GM19397 (cell line): Measurements from ENCODE around the gene MS4A4A.
"Not testable (repeated sequence)": the region's sequence is repeated elsewhere in the genome, so short reads cannot be mapped to it uniquely, and the experiment has no call there.

Source experiments
- ATAC-seq: cut with Tn5 transposase; IDR thresholded peaks from one replicate; pipeline ENCODE4 v1.9.1; 2021; ENCODE audit warnings: mild to moderate bottlenecking, moderate library complexity; ENCODE audit not compliant: unreplicated experiment

MS4A4A gene

GRCh38 chr11:60301178-60301577, 20.7 kb downstream of the MS4A4A start:
- ATAC-seq: no peak

- ATAC-seq: not testable (repeated sequence)
Observed at GRCh38 chr11:60301884-60302283, 21.4 kb downstream of the MS4A4A start.

DNA sequence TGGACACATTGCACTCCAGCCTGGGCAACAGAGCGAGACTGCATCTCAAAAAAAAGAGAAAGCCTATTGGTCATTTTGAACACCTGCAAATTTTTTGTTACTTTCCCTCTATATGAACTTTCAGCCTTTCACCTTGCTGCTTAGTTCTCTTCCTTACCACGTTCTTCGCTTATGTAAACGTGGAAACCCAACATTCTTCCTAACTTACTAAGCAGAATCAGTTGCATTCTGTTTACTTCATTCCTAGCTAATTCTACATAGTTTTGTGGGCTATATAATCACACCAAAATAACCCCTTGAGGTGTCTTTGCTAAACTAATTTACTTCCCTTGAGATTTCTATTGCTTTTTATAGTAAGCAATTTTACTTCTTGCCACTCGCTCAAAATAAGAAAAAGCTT, 23.2 kb downstream of the MS4A4A start:
- ATAC-seq: no peak

DNA sequence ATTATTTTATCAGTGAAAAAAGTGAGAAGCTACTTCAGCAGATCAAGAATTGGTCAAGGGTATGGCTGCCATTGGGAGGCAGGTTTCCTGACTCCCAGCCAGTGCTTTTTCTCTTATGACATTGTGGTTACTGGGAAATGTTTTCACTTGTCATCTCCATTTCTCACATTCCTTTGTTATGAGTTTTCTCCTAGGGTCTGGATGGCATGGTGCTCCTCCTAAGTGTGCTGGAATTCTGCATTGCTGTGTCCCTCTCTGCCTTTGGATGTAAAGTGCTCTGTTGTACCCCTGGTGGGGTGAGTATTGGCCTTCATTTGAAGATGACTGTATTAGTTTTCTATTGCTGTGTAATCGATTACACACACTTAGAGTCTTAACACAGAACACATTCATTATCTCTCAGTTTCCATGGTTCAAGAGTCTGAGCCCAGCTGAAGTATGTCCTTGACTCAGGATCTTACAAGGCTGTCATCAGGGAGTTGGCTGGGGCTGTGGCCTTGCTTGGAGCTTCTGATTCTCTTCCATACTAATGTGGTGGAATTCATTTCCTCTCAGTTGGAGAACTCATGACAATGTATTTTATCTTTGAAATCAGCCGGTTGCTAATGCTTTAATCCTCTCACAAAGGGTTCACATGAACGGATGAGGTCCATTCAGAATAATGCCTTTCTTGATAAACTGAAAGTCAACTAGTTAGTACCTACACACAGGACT, 25.6 kb downstream of the MS4A4A start:
- ATAC-seq: no peak

GRCh38 chr11:60307507-60308195, 27.2 kb downstream of the MS4A4A start:
- ATAC-seq: no peak

DNA sequence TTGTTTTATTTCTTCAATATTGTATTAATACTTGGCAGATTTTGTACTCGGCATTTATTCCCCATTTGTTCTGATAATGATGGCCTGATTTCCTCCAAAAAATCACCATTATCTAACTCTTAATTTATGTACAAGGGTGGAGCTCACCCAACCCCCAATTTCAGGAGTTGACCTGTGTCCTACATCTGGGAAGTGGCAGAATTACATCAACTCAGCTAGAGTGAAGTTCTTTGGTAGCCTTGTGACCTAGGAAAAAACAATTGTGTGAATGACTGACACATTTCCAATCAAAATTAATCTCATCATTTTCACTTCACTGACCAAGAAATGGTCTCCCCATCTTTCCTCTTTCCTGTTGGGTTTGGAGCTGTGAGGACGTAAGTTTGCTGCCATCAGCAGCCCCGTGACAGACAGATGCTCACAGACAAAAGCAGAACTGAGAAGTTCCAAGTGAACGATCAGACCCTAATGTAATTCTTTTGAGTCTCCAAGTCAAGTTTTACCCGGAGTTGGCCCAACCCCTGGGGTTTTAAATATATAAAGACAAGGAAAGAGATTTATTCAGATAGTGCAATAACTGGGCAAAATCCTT, 30.0 kb downstream of the MS4A4A start:
- no peak for ATAC-seq

DNA sequence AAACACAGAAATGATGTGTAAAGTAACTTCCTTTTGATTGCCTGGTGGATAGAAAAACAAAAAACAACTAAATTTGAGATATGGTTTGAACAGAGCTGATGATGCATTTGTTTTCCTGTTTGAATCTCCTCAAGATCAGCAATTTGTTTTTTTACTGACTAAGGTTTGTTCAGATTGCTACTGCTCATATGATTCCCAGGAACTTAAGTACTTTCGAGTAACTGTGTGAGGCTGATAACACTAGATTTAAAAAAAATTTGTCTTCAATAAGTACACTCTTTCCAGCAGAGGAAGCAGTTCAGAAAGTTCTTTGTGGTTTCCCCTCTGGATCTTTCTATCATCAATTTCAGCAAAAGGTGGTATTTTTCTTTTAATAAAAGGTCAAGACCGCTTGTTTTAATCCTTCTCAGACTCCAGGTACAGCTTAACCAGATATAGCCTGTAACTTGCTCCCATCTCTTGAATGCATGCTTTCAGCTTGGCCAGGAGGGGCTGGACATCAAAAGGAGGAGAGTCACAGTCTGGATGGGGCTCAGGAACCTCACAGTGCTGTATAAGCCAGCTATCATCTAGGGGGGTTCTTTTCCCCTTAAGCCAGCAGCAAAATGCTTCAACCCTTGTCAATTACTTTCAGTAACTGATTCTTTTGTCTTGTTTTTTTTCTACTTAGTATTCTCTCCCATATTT, 34.3 kb downstream of the MS4A4A start:
- no peak for ATAC-seq

DNA sequence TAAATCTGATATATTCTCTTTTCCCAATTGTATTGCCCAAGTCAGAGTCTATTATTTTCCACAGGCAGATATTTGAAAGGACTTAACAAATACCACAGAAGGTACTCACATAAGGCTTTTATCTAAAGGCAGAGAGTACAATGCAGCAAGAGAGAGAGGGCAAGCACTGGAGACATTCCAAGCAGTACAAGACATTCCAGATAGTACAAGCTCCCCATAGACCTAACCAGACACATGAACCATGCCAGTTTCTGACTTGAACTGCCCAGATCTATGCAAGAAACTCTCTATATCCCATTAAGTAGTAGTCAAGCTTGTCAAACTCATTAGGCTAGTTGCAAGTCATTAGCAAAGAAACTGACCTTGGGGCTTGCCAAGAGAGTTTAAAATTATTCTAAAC, 35.4 kb downstream of the MS4A4A start:
- ATAC-seq: no peak

GRCh38 chr11:60316317-60316716, 35.9 kb downstream of the MS4A4A start:
- no peak for ATAC-seq

GRCh38 chr11:60318726-60319125, 38.3 kb downstream of the MS4A4A start:
- ATAC-seq: no peak

GRCh38 chr11:60321051-60321450, 40.6 kb downstream of the MS4A4A start:
- no peak for ATAC-seq

GRCh38 chr11:60326955-60327354, 46.5 kb downstream of the MS4A4A start, which contains the start of gene MS4A6E:
MS4A6E (plus strand) TSS chr11:60327255; CDS start chr11:60334896, 7,641 bp downstream.
- ATAC-seq: no peak

DNA sequence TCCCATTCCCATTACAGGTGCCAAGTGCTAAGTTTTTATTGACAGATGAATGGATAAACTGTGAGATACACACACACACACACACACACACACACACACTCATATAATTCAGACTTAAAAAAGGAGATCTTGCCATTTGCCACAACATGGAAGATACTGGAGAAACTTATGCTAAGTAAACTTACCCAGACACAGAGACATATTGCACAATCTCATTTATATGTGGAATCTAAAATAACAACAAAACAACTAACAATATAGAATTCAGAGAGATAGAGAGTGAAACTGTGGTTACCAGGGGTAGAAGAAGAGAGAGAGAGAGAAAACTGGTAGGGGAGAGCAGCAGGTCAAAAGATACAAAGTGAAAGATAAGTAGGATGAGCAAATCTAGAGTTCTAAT, 48.0 kb downstream of the MS4A4A start:
- no peak for ATAC-seq

GRCh38 chr11:60332846-60333245, 52.4 kb downstream of the MS4A4A start:
- no peak for ATAC-seq

GRCh38 chr11:60334005-60334620, 53.6 kb downstream of the MS4A4A start:
- ATAC-seq: no peak

- ATAC-seq: no peak
Observed at GRCh38 chr11:60336767-60337391, 56.4 kb downstream of the MS4A4A start.

DNA sequence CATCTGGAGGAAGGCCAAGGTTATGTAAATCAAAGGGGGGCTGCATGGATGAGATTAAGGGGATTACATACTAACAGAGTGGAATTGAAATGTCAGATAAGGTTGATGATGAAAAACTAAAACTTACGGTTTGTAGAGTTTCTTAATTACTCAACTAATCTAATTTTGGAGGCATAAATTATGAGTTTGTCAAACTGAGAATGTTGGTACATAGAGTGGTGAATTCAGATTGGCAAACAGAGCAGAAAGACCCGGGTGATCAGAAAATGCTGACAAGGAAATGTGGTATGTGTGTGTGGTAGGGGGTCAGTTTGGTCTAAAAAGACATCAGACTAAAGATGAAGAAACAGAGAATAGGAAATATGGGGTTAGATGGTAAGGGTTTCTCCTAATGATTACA, 57.6 kb downstream of the MS4A4A start:
- no peak for ATAC-seq

DNA sequence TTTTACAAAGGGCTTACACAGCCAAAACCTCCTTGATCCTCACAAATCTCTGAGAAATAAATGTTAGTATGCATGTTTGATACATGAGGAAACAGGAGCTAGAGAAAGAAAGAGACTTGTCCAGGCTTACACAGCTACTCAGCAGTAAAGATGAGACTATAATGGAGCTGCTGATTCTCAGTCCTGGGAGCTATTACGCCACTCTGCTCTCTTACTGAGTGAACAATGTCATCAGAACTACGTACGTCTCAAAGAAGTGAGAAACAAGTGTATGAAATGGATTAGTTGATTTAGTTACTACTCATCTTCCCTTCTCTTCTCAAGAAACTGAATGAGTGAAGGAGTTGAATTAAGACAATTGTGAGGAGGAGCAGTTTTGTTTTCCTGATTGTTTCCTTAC, 58.9 kb downstream of the MS4A4A start:
- no peak for ATAC-seq

DNA sequence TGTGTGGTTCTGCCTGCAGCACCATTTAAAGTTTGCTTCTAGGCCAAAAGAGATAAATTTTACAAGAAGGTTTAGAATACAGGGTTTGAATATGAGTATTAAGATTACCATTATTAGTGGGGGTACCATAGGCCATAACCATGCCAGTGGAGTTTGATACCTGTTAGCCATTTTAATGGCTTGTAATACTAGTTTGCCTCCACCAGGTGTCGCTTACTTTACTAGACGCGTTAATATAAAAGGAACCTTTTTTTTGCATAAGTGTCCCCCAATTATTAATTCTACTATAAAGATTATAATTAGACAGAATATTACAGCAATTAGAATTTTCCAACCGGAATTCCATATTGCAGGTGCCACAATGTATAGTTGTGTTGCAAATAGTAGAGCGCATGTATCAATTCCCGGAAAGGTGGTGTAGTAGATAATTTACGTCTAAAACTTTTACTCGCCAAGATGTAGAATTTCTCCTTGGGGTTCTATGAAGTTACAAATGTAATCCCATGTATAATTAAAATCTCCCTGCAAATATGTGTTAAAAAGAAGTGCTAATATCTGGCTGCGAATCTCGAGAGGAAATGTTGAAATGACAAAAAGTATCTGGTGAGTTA, 62.7 kb downstream of the MS4A4A start:
- no peak for ATAC-seq

- no peak for ATAC-seq
Observed at GRCh38 chr11:60344146-60344545, 63.7 kb downstream of the MS4A4A start.
